Smooth muscle cell (in vitro differentiated cells): ENCODE results near the gene NAA10. TPM values are rescaled to one million over a fixed set of nuclear protein-coding genes. Genes with fewer than 3 reads are reported as not detected.

Experiments used
- DNase-seq: peaks from one replicate; lab custom pipeline; 2025; ENCODE audit not compliant: unreplicated experiment; lab: John Stamatoyannopoulos, UW
- H2AFZ ChIP-seq: fragments of 200-600 bp; sonication (generic); 2 replicates; pipeline ENCODE4 v1.6.0; 2016; ENCODE audit warnings: antibody characterized with exemption, low read depth, mild to moderate bottlenecking
- H3F3A ChIP-seq: fragments of 200-600 bp; sonication (generic); 2 replicates; pipeline ENCODE4 v1.6.0; 2017; ENCODE audit warnings: antibody characterized with exemption, low read depth
- H3K27ac ChIP-seq: fragments of 200-600 bp; sonication (generic); 2 replicates; pipeline ENCODE4 v1.5.1; 2016; ENCODE audit warnings: low read depth, mild to moderate bottlenecking
- H3K27me3 ChIP-seq: fragments of 200-600 bp; sonication (generic); 2 replicates; pipeline ENCODE4 v1.6.1; 2016; ENCODE audit warnings: low read depth, mild to moderate bottlenecking
- H3K36me3 ChIP-seq: fragments of 200-600 bp; sonication (generic); 2 replicates; pipeline ENCODE4 v1.5.1; 2016; ENCODE audit warnings: low read depth
- H3K4me1 ChIP-seq: fragments of 200-600 bp; sonication (generic); 2 replicates; pipeline ENCODE4 v1.5.1; 2016; ENCODE audit warnings: low read depth
- H3K4me2 ChIP-seq: fragments of 200-600 bp; sonication (generic); 2 replicates; pipeline ENCODE4 v1.6.0; 2016; ENCODE audit warnings: mild to moderate bottlenecking
- H3K4me3 ChIP-seq: fragments of 200-600 bp; sonication (generic); 2 replicates; pipeline ENCODE4 v1.5.1; 2016; ENCODE audit warnings: mild to moderate bottlenecking
- H3K79me2 ChIP-seq: fragments of 200-600 bp; sonication (generic); 2 replicates; pipeline ENCODE4 v1.6.0; 2016; ENCODE audit warnings: low read depth, mild to moderate bottlenecking
- H3K9ac ChIP-seq: fragments of 200-600 bp; sonication (generic); 2 replicates; pipeline ENCODE4 v1.6.0; 2016; ENCODE audit warnings: low read depth
- H3K9me3 ChIP-seq: fragments of 200-600 bp; sonication (generic); replicated peaks from 2 replicates; pipeline ENCODE4 v1.5.1; 2016; ENCODE audit warnings: low read depth
- H4K20me1 ChIP-seq: fragments of 200-600 bp; sonication (generic); 2 replicates; pipeline ENCODE4 v1.6.0; 2016; ENCODE audit warnings: low read depth
- CTCF ChIP-seq: fragments of 200-600 bp; sonication (generic); IDR thresholded peaks from 2 replicates; pipeline ENCODE4 v1.5.1; 2017; ENCODE audit warnings: borderline replicate concordance, mild to moderate bottlenecking, antibody characterized with exemption; ENCODE audit not compliant: insufficient read depth, poor library complexity, severe bottlenecking
- WGBS: methylation state at CpG from one replicate; pipeline ENCODE4 v1.1.7; 2016; ENCODE audit warnings: low lambda C conversion rate; 5-methylcytosine and 5-hydroxymethylcytosine counted together
- microRNA-seq: library from miRNA; unstranded; fragments of <30 nt; microRNA quantifications from one replicate; pipeline ENCODE4, GENCODE V29; 2016; ENCODE audit warnings: borderline number of aligned reads
- polyA plus RNA-seq: library from polyadenylated mRNA; unstranded; fragments of >200 nt; fragmentation: Nextera tagmentation; extraction: Ambion mirVana; gene quantifications from 2 replicates; pipeline ENCODE4 v1.2.1, GENCODE V29; 2016
- small RNA-seq: library from RNA; depleted of rRNA; stranded (forward); fragments of <200 nt; gene quantifications from one replicate; pipeline ENCODE3, GENCODE V24; 2014
- total RNA-seq: library from RNA; depleted of rRNA; stranded (reverse); fragments of >200 nt; gene quantifications from 2 replicates; pipeline ENCODE4 v1.2.3, GENCODE V29; 2014

NAA10 gene
- total and polyA plus RNA-seq, 2 experiments from 2014 or later: 81.2 to 124 TPM

DNA sequence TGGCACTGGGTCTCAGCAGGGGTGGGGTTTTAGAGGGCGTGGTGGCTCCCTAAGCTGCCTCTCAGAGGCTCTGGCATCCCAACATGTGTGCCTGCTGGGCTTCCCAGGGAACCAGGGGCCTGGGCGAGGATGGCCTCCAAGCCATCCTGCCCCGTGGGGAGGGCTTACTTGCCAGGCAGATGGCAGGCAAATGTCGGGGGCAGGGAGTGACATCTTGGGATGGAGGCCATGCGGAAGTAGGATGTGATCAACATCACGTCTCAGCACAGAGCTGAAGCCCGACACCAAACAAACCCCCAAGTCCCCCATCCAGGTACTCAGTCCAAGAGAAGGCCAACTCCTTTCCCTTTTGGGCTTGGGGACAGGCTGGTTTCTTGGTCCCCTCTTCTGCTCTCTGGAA, 53.6 kb downstream of the NAA10 start:
- Histone ChIP-seq H3K9ac (no peak overlapping the region), H3F3A (no peaks in the 10 kb centered on the region), H3K27me3 (no peaks in the 10 kb centered on the region), H3K9me3 (no peaks in the 10 kb centered on the region), H2AFZ (no peak overlapping the region), H3K4me1 (peaks cover 15% of the 10 kb centered on the region), H3K27ac (no peak overlapping the region), H3K36me3 (no peaks in the 10 kb centered on the region), H3K4me2 (no peak overlapping the region), H3K4me3 (no peak overlapping the region), H3K79me2 (no peaks in the 10 kb centered on the region), H4K20me1 (peaks cover 30% of the 10 kb centered on the region)
- DNase-seq: no peak
- 79% methylated on average over 7 of the region's 7 CpGs for WGBS
- TF ChIP-seq CTCF: no peak

GRCh38 chrX:153880440-153880815, 54.4 kb downstream of the NAA10 start:
- DNase-seq: no peak
- no peaks in the 10 kb centered on the region for H3K79me2 ChIP-seq
- H3K36me3 ChIP-seq: no peaks in the 10 kb centered on the region
- no peak overlapping the region for H3K4me2 ChIP-seq
- TF ChIP-seq CTCF: no peak
- H3K9me3 ChIP-seq: no peaks in the 10 kb centered on the region
- 47% methylated on average over 6 of the region's 6 CpGs for WGBS
- no peak overlapping the region for H3K27ac ChIP-seq
- H3K27me3 ChIP-seq: no peaks in the 10 kb centered on the region
- H4K20me1 ChIP-seq: peaks cover 38% of the 10 kb centered on the region
- H3K4me3 ChIP-seq: no peak overlapping the region
- H3F3A ChIP-seq: no peaks in the 10 kb centered on the region
- H3K4me1 ChIP-seq: peaks cover 14% of the 10 kb centered on the region
- no peak overlapping the region for H3K9ac ChIP-seq
- no peak overlapping the region for H2AFZ ChIP-seq

DNA sequence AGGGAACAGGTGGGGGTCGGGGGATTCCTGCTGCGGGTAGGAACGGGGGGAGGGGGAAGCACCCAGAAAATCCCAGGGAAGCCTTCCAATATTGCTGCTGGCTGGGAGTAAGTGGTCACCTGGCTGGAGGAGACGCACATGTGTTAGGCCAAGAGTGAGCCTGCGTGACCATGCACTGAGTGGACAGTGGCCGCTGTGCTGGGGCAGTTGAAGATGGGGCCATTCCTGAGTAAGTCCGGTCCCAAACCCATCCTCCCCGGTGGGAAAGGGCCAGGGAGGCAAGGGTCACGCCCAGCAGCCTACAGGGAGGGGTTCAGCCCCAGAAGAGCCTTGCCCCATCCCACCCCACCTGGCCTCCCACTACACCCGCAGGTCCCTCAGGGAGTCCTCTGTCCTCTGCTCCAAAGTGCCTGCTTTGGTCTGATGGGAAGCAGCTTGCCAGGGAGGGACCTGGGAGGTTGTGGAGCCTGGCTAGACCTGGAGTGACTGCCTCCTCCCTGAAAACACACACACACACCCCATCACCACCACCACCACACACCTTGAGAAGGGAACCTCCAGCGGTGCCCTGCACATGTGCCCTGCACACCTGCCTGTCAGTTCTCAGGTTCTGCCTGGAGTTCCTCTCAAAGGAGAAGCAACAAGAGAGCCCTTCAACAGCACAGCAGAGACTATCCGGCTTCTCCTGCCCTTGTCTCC, 54.9 kb downstream of the NAA10 start:
- 76% methylated on average over 12 of the region's 12 CpGs for WGBS
- no peak overlapping the region for H3K9ac ChIP-seq
- H3K4me1 ChIP-seq: peaks cover 8% of the 10 kb centered on the region
- DNase-seq: no peak
- no peaks in the 10 kb centered on the region for H3K27me3 ChIP-seq
- H3K36me3 ChIP-seq: no peaks in the 10 kb centered on the region
- H3K4me3 ChIP-seq: no peak overlapping the region
- H4K20me1 ChIP-seq: peaks cover 44% of the 10 kb centered on the region
- H3K9me3 ChIP-seq: no peaks in the 10 kb centered on the region
- H3K27ac ChIP-seq: no peak overlapping the region
- H3K4me2 ChIP-seq: peak overlapping the region; percentile 57
- no peak for TF ChIP-seq CTCF
- no peak overlapping the region for H2AFZ ChIP-seq
- H3F3A ChIP-seq: no peaks in the 10 kb centered on the region
- H3K79me2 ChIP-seq: no peaks in the 10 kb centered on the region

Small RNA genes lying within 50 kb of the gene (microRNA-seq; reads per million reads assigned to microRNA genes)
- not detected for gene MIR3202-1
- gene MIR3202-2: not detected

Small RNA genes lying within 50 kb of the gene (small RNA-seq; reads per million reads assigned to genes)
- gene MIR3202-1: not detected

Other genes with a start within 250 kb of the NAA10 start
- 42.6 and 45.2 TPM in 2 replicates for gene SLC6A8, start 247.1 kb downstream of the NAA10 start, total RNA-seq
- 98.1 and 128 TPM in 2 replicates for gene SLC6A8, start 247.1 kb downstream of the NAA10 start, polyA plus RNA-seq
- 128 and 139 TPM in 2 replicates for gene BCAP31, start 210.7 kb downstream of the NAA10 start, total RNA-seq
- gene BCAP31, start 210.7 kb downstream of the NAA10 start, polyA plus RNA-seq: 207 and 260 TPM in 2 replicates
- gene ABCD1, start 210.2 kb downstream of the NAA10 start, total RNA-seq: 6.2 and 7.1 TPM in 2 replicates
- 9.4 and 10.9 TPM in 2 replicates for gene ABCD1, start 210.2 kb downstream of the NAA10 start, polyA plus RNA-seq
- gene PLXNB3, start 170.8 kb downstream of the NAA10 start, total RNA-seq: 0.58 and 0.67 TPM in 2 replicates
- 3.9 and 7.8 TPM in 2 replicates for gene PLXNB3, start 170.8 kb downstream of the NAA10 start, polyA plus RNA-seq
- not detected in 2 replicates for gene SRPK3, start 154.0 kb downstream of the NAA10 start, total RNA-seq
- gene SRPK3, start 154.0 kb downstream of the NAA10 start, polyA plus RNA-seq: 0.05 and 1.5 TPM in 2 replicates
- 63.3 and 86.0 TPM in 2 replicates for gene IDH3G, start 140.7 kb downstream of the NAA10 start, total RNA-seq
- 88.9 and 89.7 TPM in 2 replicates for gene IDH3G, start 140.7 kb downstream of the NAA10 start, polyA plus RNA-seq
- 397 and 443 TPM in 2 replicates for gene SSR4, start 140.4 kb downstream of the NAA10 start, total RNA-seq
- gene SSR4, start 140.4 kb downstream of the NAA10 start, polyA plus RNA-seq: 663 and 677 TPM in 2 replicates
- 2.3 and 3.1 TPM in 2 replicates for gene PDZD4, start 104.5 kb downstream of the NAA10 start, total RNA-seq
- 2.3 and 2.9 TPM in 2 replicates for gene PDZD4, start 104.5 kb downstream of the NAA10 start, polyA plus RNA-seq
- 27.2 and 38.6 TPM in 2 replicates for gene L1CAM, start 48.9 kb downstream of the NAA10 start, total RNA-seq
- 61.1 and 68.7 TPM in 2 replicates for gene L1CAM, start 48.9 kb downstream of the NAA10 start, polyA plus RNA-seq
- gene AVPR2, start 30.4 kb downstream of the NAA10 start, total RNA-seq: not detected in 2 replicates
- gene AVPR2, start 30.4 kb downstream of the NAA10 start, polyA plus RNA-seq: not detected in 2 replicates
- gene ARHGAP4, start 8.8 kb downstream of the NAA10 start, total RNA-seq: 7.6 and 10.9 TPM in 2 replicates
- 11.5 and 15.5 TPM in 2 replicates for gene ARHGAP4, start 8.8 kb downstream of the NAA10 start, polyA plus RNA-seq
- not detected in 2 replicates for gene RENBP, start 9.6 kb upstream of the NAA10 start, total RNA-seq
- gene RENBP, start 9.6 kb upstream of the NAA10 start, polyA plus RNA-seq: 0.11 and 0.43 TPM in 2 replicates
- gene HCFC1, start 36.8 kb upstream of the NAA10 start, total RNA-seq: 23.3 and 23.7 TPM in 2 replicates
- 22.8 and 28.0 TPM in 2 replicates for gene HCFC1, start 36.8 kb upstream of the NAA10 start, polyA plus RNA-seq
- gene TMEM187, start 37.7 kb upstream of the NAA10 start, total RNA-seq: 5.0 and 6.2 TPM in 2 replicates
- 9.8 and 11.2 TPM in 2 replicates for gene TMEM187, start 37.7 kb upstream of the NAA10 start, polyA plus RNA-seq
- gene IRAK1, start 84.9 kb upstream of the NAA10 start, total RNA-seq: 21.5 and 29.4 TPM in 2 replicates
- 63.4 and 84.2 TPM in 2 replicates for gene IRAK1, start 84.9 kb upstream of the NAA10 start, polyA plus RNA-seq
- 13.1 and 17.9 TPM in 2 replicates for gene MECP2, start 162.7 kb upstream of the NAA10 start, total RNA-seq
- gene MECP2, start 162.7 kb upstream of the NAA10 start, polyA plus RNA-seq: 11.9 and 15.0 TPM in 2 replicates
- gene OPN1LW, start 209.2 kb upstream of the NAA10 start, total RNA-seq: not detected in 2 replicates
- gene OPN1LW, start 209.2 kb upstream of the NAA10 start, polyA plus RNA-seq: not detected in 2 replicates
- gene OPN1MW, start 247.6 kb upstream of the NAA10 start, total RNA-seq: not detected in 2 replicates
- gene OPN1MW, start 247.6 kb upstream of the NAA10 start, polyA plus RNA-seq: not detected in 2 replicates